GM06990 (cell line): ENCODE measurements around the gene ZNF189.

Experiments used
- DNase-seq: peaks from one replicate; pipeline ENCODE4 v3.0.0-alpha.2; 2011; ENCODE audit not compliant: insufficient read length; ENCODE audit errors: extremely low read depth
- H3K27me3 ChIP-seq: replicated peaks from 2 replicates; pipeline ENCODE4 v1.6.0; 2011; ENCODE audit warnings: low read length; ENCODE audit not compliant: control insufficient read depth, insufficient read depth
- H3K36me3 ChIP-seq: 2 replicates; pipeline ENCODE4 v1.5.1; 2011; ENCODE audit warnings: low read length; ENCODE audit not compliant: control insufficient read depth, insufficient read depth
- H3K4me3 ChIP-seq: replicated peaks from 2 replicates; pipeline ENCODE4 v1.5.1; 2011; ENCODE audit warnings: low read depth, mild to moderate bottlenecking, control low read depth, low read length
- CTCF ChIP-seq: IDR thresholded peaks from 2 replicates; pipeline ENCODE4 v1.5.1; 2011; ENCODE audit warnings: low read length, control low read depth, mild to moderate bottlenecking, inconsistent platforms; ENCODE audit not compliant: insufficient read depth, poor library complexity, severe bottlenecking

ZNF189 gene

GRCh38 chr9:101398068-101398929 lies at the start of gene ZNF189, which contains the start of gene MRPL50:
Gene ZNF189, plus strand, starts transcription at chr9:101398851. Its CDS starts 306 bp downstream, at chr9:101399157.
Gene MRPL50, minus strand, starts transcription at chr9:101398618. Its CDS starts 26 bp downstream, at chr9:101398592.
- H3K36me3 ChIP-seq, result peaks cover 11% of the 10 kb centered on the region
- peak; percentile 94 for DNase-seq
- peak within 1 kb of the TSS; percentile 92 for H3K4me3 ChIP-seq
- no peaks in the 10 kb centered on the region for H3K27me3 ChIP-seq
- no peak for TF ChIP-seq CTCF

- Histone ChIP-seq H3K4me3 (no peak overlapping the region), H3K36me3 (no peaks in the 10 kb centered on the region), H3K27me3 (no peaks in the 10 kb centered on the region; the same call in 1 of the 2 replicates)
- no peak for DNase-seq
- no peak for TF ChIP-seq CTCF
Observed at GRCh38 chr9:101350285-101350684, 48.4 kb upstream of the ZNF189 start.

GRCh38 chr9:101352892-101353463 lies 45.7 kb upstream of the ZNF189 start:
- Histone ChIP-seq H3K36me3 (no peaks in the 10 kb centered on the region), H3K4me3 (no peak overlapping the region), H3K27me3 (no peaks in the 10 kb centered on the region; the same call in 1 of the 2 replicates)
- no peak for TF ChIP-seq CTCF
- no peak for DNase-seq

GRCh38 chr9:101353683-101354082 lies 45.0 kb upstream of the ZNF189 start:
- Histone ChIP-seq H3K36me3 (no peaks in the 10 kb centered on the region), H3K27me3 (no peaks in the 10 kb centered on the region; the same call in 1 of the 2 replicates), H3K4me3 (no peak overlapping the region)
- TF ChIP-seq CTCF, result no peak
- no peak for DNase-seq

- Histone ChIP-seq H3K27me3 (no peaks in the 10 kb centered on the region; the same call in 1 of the 2 replicates), H3K4me3 (no peak overlapping the region), H3K36me3 (no peaks in the 10 kb centered on the region)
- TF ChIP-seq CTCF, result no peak
- no peak for DNase-seq
Observed at GRCh38 chr9:101354143-101354764, 44.4 kb upstream of the ZNF189 start.
